GM12872 (cell line): ENCODE results near the gene BBOF1.

Experiments used
- CTCF ChIP-seq: IDR thresholded peaks from 3 replicates; pipeline ENCODE4 v1.5.1; 2011; ENCODE audit warnings: low read depth, mild to moderate bottlenecking, low read length, moderate library complexity; ENCODE audit not compliant: insufficient read depth

The BBOF1 gene

DNA sequence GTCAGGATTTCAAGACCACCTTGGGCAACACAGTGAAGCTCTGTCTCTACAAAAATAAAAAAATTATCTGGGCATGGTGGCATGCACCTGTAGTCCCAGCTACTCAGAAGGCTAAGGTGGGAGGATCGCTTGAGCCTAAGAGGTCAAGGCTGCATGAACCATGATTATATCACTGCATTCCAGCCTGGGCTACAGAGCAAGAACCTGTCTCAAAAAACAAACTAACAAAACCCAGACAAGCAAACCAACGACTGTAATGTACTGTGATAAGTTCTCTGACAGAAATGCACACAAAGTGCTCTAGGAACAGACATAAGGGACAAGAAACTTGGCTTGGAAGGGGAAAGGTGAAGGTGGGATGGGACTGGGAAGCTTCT is 22.4 kb upstream of the BBOF1 start:
- no peak for TF ChIP-seq CTCF

- TF ChIP-seq CTCF, result no peak
These were observed 21.8 kb upstream of the BBOF1 start for GRCh38 chr14:73997108-73997943.

DNA sequence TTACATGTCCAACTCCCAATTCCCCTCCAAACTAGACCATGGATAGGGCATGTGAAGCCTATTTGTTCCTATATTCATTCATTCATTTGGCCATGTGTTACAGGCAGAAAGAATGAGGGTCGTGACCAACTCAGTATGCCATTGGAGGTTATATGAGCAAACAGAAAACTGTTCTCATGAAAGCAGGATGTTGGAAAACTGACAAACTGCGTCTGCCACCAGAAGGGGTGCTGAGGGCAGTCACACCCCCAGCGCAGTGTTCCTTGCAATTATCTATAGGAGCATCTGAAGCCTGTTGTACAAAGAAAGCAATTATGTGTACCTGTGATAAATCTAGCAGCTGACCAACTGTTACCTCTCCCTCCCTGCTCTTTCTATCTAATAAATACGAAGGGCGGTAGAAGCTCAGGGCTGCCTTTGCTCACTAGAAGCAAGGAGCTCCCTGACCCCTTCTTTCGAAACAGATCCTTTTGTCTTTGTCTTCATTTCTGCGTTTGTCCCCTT is 21.2 kb upstream of the BBOF1 start:
- TF ChIP-seq CTCF, result no peak

DNA sequence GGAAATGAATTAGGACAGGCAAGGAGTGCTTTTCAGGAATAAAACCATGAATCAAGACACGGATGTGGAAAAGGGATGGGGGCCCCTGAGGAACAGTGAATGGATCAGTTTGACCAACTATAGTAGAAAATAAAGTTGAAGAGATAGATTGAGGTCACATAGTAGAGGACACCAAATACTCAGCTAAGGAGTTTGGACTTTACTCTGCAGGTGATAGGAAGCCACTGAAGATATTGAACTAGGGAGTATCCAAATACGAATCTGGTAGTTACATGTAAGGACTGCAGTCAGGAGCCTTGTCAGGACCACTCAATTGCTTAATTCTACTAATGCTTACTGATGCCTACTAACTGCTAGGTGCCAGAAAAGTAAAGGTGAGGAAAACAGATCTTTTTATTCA is 20.4 kb upstream of the BBOF1 start:
- TF ChIP-seq CTCF, result no peak

DNA sequence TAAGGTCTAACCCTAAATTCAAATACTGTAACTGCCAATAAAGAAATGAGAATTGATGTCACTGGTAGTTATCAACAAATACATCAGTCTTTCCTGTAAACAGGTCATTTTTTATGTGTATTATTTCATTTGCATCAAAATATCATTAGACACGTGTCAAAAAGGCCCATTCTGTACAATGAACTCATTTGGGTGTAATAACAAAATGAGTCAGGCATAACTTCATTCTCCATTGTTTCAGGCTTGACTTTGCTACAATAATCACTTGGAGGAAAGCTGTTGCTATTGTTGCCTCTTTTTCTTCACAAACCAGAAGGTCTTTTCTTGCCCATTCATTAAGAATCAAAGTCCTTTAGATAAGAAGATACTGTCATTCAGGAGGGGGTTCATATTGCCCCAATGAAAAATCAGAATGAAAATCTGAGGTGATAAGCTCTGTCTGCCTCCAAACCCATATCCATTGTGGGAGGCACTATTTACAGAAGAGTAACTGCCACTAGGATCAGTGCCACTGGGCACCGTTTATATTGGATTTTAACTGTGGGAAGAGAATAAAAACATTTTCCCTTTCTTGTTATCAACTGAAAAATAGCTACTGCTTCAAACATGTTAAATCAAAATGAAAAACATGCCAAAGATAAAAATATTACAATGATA is 10.2 kb upstream of the BBOF1 start:
- no peak for TF ChIP-seq CTCF

GRCh38 chr14:74014299-74014698 is 4.8 kb upstream of the BBOF1 start:
- no peak for TF ChIP-seq CTCF

GRCh38 chr14:74015176-74015575 is 4.0 kb upstream of the BBOF1 start:
- TF ChIP-seq CTCF, result no peak
